Activated naive CD4-positive, alpha-beta T cell treated with anti-CD3 and anti-CD28 coated beads for 36 hours (primary cell): ENCODE results near the gene ZNF532. TPM values are rescaled to one million over a fixed set of nuclear protein-coding genes. Genes with fewer than 3 reads are reported as not detected.

ENCODE experiments used
- CTCF ChIA-PET: fragments of 350-600 bp; sonication (Branson Sonifier 250); formaldehyde crosslinking; loops from one replicate; lab custom pipeline; 2021; ENCODE audit warnings: antibody characterized with exemption; lab: Charles Lee
- DNase-seq: peaks from one replicate; pipeline ENCODE4 v3.0.0-alpha.2; 2020
- H3K27ac Mint-ChIP-seq: one replicate; pipeline ENCODE4 v1.8.0; 2021; ENCODE audit warnings: mild to moderate bottlenecking, mixed read lengths
- H3K27me3 Mint-ChIP-seq: one replicate; pipeline ENCODE4 v1.8.0; 2021; ENCODE audit warnings: low read depth, mixed read lengths
- H3K36me3 Mint-ChIP-seq: one replicate; pipeline ENCODE4 v1.8.0; 2021; ENCODE audit warnings: low read depth, mixed read lengths
- H3K4me1 Mint-ChIP-seq: one replicate; pipeline ENCODE4 v1.8.0; 2021; ENCODE audit warnings: low read depth, mixed read lengths
- H3K4me3 Mint-ChIP-seq: one replicate; pipeline ENCODE4 v1.8.0; 2021; ENCODE audit warnings: mild to moderate bottlenecking, moderate library complexity, mixed read lengths
- H3K9me3 Mint-ChIP-seq: one replicate; pipeline ENCODE4 v1.8.0; 2021; ENCODE audit warnings: mixed read lengths
- intact Hi-C: fragments of 100-400 bp; cut with micrococcal nuclease; formaldehyde crosslinking; loops from one replicate; pipeline ENCODE4 v1.15.1; 2023
- total RNA-seq, 2 experiments: library from RNA; stranded (reverse); gene quantifications; one replicate each; pipeline ENCODE4 v1.2.3, GENCODE V29; 2021

Gene ZNF532
- total RNA-seq, 2 experiments from 2014 or later: 4.0 to 4.3 TPM

DNA sequence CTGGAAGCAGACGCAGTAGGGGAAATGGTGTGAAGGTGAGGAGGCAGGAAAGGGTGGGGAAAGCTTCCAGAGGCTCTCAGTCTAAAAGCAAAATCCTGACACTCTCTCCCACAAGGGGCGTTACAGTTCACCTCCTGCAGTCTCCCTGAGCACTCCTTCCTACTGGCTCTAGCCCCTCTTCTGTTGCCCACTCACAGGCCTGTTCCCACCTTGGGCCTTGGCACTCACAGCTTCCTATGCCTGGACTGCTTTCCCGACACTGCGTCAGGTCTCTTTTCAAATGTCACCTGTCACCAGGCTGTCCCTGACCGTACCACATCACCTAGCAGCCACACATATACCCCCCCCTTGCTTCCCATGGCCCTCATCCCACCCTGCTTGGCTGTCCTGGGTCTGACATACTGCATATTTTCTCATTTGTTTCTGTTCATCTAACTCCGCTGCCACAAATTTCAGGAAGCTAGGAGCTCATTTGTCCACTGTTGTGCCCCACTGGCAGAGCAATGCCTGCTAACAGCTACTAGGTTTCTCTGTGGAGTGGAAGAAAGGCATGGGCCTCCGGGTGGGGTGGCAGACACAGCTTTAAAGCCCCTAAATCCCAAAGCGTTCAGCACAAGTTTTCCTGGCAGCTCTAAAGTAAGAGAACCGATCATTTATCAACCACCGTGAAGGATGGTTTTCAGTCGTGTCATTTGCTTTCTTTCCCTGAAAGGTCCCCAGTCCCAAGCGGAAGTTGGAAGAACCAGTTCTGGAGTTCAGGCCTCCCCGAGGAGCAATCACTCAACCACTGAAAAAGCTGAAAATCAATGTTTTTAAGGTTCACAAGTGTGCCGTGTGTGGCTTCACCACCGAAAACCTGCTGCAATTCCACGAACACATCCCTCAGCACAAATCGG lies 118.8 kb downstream of the ZNF532 start:
- Mint-ChIP-seq H3K4me1 (no peaks in the 10 kb centered on the region), H3K9me3 (no peaks in the 10 kb centered on the region), H3K27ac (no peak overlapping the region), H3K27me3 (peaks cover 5% of the 10 kb centered on the region), H3K36me3 (peaks cover 2% of the 10 kb centered on the region), H3K4me3 (no peak overlapping the region)
- DNase-seq: no peak
- intact Hi-C loops: no loop called here
- CTCF ChIA-PET: interaction anchor here (0.5 to 0.7 kb wide), 2 partner anchors 798 to 1025 kb away, joined by 3 to 4 read pairs; no protein-coding TSS in a partner anchor

DNA sequence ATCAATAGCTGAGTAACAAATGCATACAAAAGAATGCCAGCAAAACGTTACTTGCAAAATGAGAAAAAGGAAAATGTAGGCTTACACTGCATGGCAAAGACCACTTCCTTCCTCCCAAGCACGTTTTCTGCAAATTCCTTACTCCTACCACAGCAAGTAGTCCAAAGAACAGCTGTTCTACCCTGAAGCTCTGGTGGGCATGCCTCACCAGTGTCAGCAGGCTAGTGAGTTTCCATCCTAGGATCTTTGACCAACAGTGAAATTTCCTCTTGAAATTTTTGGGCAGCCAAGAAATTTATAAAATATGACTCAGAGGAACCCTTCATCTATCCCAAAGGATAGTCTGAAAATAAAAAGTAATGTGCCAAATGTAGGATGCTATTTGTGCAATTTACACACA lies 123.9 kb downstream of the ZNF532 start:
- H3K9me3 Mint-ChIP-seq: peaks cover 3% of the 10 kb centered on the region
- no peaks in the 10 kb centered on the region for H3K36me3 Mint-ChIP-seq
- H3K4me3 Mint-ChIP-seq: no peak overlapping the region
- no peak overlapping the region for H3K27ac Mint-ChIP-seq
- intact Hi-C loops: no loop called here
- no peak for DNase-seq
- H3K27me3 Mint-ChIP-seq: peaks cover 12% of the 10 kb centered on the region
- CTCF ChIA-PET: no interaction called here
- peaks cover 4% of the 10 kb centered on the region for H3K4me1 Mint-ChIP-seq

DNA sequence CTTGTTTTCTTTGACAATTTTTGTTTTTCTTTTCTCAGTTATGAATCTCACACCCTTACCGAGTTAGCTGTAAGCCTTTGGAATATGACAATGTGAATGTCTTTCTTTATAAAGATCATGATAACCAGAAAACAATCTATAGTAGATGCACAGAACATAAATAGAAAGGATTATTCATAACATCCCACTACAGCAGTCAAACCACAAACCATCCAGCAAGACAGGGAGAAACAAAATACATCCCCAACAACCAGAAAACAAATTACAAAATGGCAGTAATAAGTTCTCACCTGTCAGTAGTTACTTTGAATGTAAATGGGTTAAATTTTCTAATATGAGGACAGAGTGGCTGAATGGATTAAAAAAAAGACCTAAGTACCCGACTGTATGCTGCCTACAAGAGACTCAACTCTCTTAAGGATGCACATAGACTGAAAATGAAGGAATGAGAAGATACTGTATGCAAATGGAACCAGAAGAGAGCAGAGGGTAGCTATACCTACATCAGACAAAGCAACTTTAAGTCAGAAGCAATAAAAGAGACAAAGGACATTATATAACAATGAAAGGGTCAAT lies 124.6 kb downstream of the ZNF532 start:
- CTCF ChIA-PET: no interaction called here
- intact Hi-C loops: no loop called here

DNA sequence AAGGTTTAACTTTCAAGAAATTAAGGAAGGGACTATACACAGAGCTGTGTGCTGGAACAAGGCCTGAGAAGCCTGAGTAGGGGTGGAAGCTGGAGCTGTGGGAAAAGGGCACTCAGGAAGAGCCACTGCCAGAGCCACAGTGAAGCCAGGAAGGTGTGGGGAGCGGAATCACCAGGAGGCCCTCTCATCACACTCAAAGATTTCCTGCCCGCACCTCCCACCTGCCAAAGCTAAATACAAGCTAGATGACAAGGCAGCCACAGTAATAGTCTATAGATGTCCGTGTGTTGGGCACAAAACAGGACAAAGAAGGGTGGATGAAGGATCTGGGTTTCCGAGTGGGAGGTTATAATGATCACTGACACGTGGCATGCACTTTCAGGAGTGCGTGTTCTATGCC lies 126.0 kb downstream of the ZNF532 start:
- H3K27ac Mint-ChIP-seq: no peak overlapping the region
- CTCF ChIA-PET: no interaction called here
- no peak overlapping the region for H3K4me3 Mint-ChIP-seq
- no peaks in the 10 kb centered on the region for H3K36me3 Mint-ChIP-seq
- H3K9me3 Mint-ChIP-seq: peaks cover 3% of the 10 kb centered on the region
- H3K4me1 Mint-ChIP-seq: peaks cover 4% of the 10 kb centered on the region
- DNase-seq: no peak
- H3K27me3 Mint-ChIP-seq: peaks cover 15% of the 10 kb centered on the region
- intact Hi-C loops: no loop called here

More for the DNA sequence above, 124.6 kb downstream of the ZNF532 start:
- peaks cover 3% of the 10 kb centered on the region for H3K9me3 Mint-ChIP-seq
- no peak for DNase-seq
- H3K4me1 Mint-ChIP-seq: peaks cover 4% of the 10 kb centered on the region
- no peaks in the 10 kb centered on the region for H3K36me3 Mint-ChIP-seq
- peaks cover 13% of the 10 kb centered on the region for H3K27me3 Mint-ChIP-seq
- no peak overlapping the region for H3K27ac Mint-ChIP-seq
- H3K4me3 Mint-ChIP-seq: no peak overlapping the region

DNA sequence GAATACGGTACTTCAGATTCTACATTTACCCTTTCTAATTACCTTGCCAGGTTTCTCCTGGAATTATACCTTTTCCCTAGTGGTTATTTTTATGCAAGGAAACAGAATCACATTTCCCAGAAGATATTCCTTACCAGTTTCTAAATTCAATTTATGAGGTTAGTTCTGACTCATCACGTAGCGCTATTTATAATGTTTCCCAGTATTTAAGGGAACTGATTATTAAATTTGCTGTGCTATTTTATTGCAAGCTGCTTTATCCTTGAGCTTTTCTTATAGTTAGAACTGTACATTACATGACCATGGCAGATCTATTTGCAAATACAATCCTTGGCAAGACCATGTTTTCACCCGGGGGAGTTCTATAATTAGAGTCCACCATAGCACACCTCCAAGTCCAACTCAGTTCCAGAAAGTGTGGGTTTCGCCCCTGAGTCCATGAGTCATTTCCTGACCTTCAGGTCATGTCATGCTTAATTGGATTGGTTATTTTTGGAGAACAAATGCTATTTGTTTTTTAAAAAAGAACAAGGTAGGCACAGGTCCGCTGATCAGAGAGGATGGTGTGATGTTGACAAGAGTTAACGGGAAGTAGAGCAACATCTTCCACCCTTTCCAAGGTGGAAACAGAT lies 126.6 kb downstream of the ZNF532 start:
- Mint-ChIP-seq H3K27me3 (peaks cover 15% of the 10 kb centered on the region), H3K36me3 (no peaks in the 10 kb centered on the region), H3K9me3 (peaks cover 3% of the 10 kb centered on the region), H3K4me3 (no peak overlapping the region), H3K4me1 (peaks cover 4% of the 10 kb centered on the region), H3K27ac (no peak overlapping the region)
- no peak for DNase-seq
- intact Hi-C loops: no loop called here
- CTCF ChIA-PET: no interaction called here

DNA sequence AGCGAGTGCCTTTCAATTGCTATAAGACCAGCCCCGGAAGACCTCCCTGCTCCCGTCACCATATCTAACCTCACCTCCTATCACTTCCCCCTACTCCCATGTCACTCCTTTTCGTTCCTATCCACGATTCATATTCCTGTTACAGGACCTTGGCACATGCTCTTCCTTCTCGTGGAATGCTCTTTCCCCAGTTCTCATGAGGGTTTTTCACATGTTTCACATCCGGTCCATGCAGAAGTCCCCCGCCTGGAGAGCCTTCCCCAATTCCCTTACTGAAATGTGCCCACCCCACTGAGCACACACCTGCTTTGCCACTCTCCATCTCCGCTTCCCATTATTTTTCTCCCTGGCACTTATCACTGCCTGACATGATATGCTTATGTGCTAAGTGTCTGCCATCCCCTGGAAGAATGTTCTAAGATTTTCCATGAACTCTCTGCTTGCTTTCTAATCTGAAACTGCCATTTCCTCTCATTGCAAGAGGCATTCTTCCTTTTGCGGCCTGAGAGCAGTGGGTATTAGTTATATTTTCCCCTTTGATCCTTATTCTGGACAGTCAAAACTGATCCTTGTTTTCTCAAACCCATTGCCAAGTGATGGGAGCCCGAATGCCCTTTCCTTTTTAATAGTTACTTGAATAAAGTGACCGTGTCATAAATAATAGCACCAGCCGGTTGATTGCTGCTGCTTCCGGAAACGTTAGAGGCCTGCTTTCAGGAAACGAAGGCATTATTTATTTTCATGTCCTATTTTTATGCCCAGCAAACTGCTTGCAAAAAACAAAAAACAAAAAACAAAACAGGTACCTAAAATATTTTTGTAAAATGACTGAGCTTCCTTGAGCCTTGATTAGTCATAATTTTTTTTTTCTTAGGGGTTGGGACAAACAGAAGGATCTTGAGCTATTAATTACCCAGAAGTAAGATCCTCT lies 127.9 kb downstream of the ZNF532 start:
- CTCF ChIA-PET: no interaction called here
- H3K4me1 Mint-ChIP-seq: peaks cover 4% of the 10 kb centered on the region
- intact Hi-C loops: no loop called here
- H3K4me3 Mint-ChIP-seq: no peak overlapping the region
- peaks cover 14% of the 10 kb centered on the region for H3K27me3 Mint-ChIP-seq
- DNase-seq: no peak
- no peak overlapping the region for H3K27ac Mint-ChIP-seq
- H3K36me3 Mint-ChIP-seq: no peaks in the 10 kb centered on the region
- H3K9me3 Mint-ChIP-seq: peaks cover 3% of the 10 kb centered on the region

DNA sequence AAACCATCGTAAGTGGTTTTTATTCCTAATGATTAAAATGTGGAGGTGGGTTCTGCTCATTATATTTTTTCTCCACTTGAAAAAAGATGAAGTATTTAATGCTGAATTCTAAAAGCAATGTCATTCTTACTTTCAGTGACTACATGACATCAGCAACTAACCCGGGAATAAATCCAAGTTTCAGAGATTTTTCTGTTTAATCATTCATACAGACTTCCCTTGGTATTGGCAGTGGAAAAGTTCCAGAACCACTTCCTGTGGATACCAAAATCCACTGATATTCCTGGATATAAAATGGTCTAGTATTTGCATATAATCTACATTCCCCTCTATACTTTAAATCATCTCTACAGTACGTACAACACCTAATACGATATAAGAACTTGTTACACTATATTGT lies 128.6 kb downstream of the ZNF532 start:
- Mint-ChIP-seq H3K27ac (no peak overlapping the region), H3K9me3 (peaks cover 3% of the 10 kb centered on the region), H3K4me3 (no peak overlapping the region), H3K36me3 (no peaks in the 10 kb centered on the region), H3K27me3 (peaks cover 14% of the 10 kb centered on the region), H3K4me1 (peaks cover 4% of the 10 kb centered on the region)
- intact Hi-C loops: no loop called here
- no peak for DNase-seq
- CTCF ChIA-PET: no interaction called here

DNA sequence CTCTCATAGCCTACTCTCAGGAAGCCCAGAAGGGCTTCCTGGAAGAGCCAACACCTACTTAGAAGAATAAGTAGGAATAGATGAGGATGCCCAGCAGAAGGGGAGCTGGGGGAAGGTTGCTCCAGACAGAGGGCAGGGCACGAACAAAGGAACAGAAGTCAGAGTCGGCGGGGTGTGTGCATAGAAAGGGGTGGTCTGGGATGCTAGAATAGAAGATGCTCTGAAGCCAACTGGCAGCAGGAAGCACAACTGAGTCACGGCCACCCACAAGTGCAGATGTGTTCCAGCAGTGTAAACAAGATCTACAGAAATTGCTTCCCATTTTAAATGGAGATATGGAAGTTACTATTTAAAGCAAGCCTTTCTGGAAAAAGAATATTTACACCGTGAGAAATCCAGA lies 131.0 kb downstream of the ZNF532 start:
- no peak for DNase-seq
- no peak overlapping the region for H3K4me3 Mint-ChIP-seq
- H3K36me3 Mint-ChIP-seq: no peaks in the 10 kb centered on the region
- H3K9me3 Mint-ChIP-seq: no peaks in the 10 kb centered on the region
- no peak overlapping the region for H3K27ac Mint-ChIP-seq
- intact Hi-C loops: no loop called here
- CTCF ChIA-PET: no interaction called here
- H3K4me1 Mint-ChIP-seq: peaks cover 4% of the 10 kb centered on the region
- H3K27me3 Mint-ChIP-seq: peaks cover 11% of the 10 kb centered on the region

DNA sequence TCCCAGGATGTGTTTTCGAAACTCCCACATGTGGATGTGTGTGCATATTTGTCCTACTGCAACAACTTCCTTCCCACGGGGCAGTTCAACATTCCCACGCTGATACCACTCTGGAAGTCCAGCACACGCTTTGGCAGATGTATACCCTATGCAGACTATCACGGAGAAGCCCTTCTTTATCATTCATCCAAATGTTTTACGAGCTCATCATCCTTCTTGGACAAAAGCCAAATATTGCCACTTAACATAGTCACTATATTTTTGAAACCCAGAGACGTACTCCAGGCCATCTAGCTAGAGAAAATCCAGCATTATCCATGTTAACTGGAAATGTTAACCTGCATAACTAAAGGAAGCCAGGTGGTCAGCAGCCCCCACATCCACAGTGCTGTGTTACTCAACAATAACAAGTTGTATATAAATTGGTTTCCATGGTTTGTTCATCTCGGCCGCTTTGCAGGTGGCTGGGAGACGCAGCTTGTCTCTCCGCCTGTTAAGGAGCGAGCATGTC lies 131.5 kb downstream of the ZNF532 start:
- Mint-ChIP-seq H3K27me3 (peaks cover 11% of the 10 kb centered on the region), H3K4me3 (no peak overlapping the region), H3K27ac (no peak overlapping the region), H3K36me3 (no peaks in the 10 kb centered on the region), H3K9me3 (no peaks in the 10 kb centered on the region), H3K4me1 (peaks cover 4% of the 10 kb centered on the region)
- intact Hi-C loops: no loop called here
- no peak for DNase-seq
- CTCF ChIA-PET: no interaction called here

DNA sequence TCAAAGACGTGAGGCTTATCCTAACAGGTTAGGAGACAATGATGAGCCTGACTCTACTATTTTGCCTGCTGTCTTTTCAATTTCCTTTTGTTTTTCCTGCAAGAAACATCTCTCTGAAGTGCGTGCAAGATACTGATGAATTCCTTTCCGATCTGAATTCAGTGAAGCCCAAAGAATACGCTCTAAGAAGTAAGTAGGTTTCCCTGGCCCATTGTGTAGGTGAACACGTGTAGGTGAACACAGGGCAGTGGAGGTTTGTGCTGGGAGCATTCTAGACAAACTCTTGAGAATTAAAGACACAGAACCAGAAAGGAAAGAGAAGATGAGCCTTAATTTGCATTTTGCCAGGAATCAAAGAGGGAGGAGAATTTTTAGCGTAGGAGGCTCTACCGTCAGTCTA lies 132.0 kb downstream of the ZNF532 start:
- H3K9me3 Mint-ChIP-seq: no peaks in the 10 kb centered on the region
- CTCF ChIA-PET: no interaction called here
- peaks cover 4% of the 10 kb centered on the region for H3K4me1 Mint-ChIP-seq

DNA sequence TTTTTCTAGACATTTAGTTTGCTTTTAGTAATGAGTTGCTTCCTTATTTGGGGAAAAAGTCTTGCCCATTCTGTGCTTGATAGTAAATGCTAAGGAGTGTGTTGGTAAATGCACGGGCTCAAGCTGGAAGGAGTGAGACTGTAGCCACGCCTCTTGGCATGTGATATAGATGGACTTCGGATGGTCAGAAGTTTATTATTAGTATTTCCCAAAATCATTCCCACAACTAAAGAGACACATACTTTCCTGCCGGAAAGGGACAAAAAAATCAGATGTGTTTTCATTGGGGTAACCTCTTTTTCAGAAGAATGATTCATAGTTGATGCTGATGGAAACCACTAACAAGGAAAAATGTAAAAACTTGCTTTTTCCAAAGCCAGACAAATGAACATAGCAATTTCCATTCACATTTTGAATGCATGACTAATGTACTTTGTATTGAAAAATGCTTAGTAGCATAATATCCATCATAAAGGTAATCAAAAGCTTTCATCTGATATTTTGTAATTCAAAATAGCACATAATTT lies 133.2 kb downstream of the ZNF532 start:
- H3K4me3 Mint-ChIP-seq: no peak overlapping the region
- intact Hi-C loops: no loop called here
- H3K36me3 Mint-ChIP-seq: no peaks in the 10 kb centered on the region
- H3K9me3 Mint-ChIP-seq: no peaks in the 10 kb centered on the region
- CTCF ChIA-PET: interaction anchor here (0.6 kb wide), 1 partner anchor 73 kb away, joined by 4 read pairs; no protein-coding TSS in a partner anchor
- peaks cover 7% of the 10 kb centered on the region for H3K27me3 Mint-ChIP-seq
- H3K27ac Mint-ChIP-seq: no peak overlapping the region
- DNase-seq: no peak
- H3K4me1 Mint-ChIP-seq: no peaks in the 10 kb centered on the region

More for the DNA sequence above, 132.0 kb downstream of the ZNF532 start:
- H3K27ac Mint-ChIP-seq: no peak overlapping the region
- intact Hi-C loops: no loop called here
- no peak overlapping the region for H3K4me3 Mint-ChIP-seq
- no peak for DNase-seq
- H3K36me3 Mint-ChIP-seq: no peaks in the 10 kb centered on the region
- H3K27me3 Mint-ChIP-seq: peaks cover 11% of the 10 kb centered on the region
